Tibial artery (tissue), 4 donors: ENCODE measurements around the gene CSNK1D.

Experiments
- DNase-seq, 2 donors: peaks; one replicate each; pipeline ENCODE4 v3.0.0-alpha.2; 2019
- H3K27ac ChIP-seq, 2 donors: fragments of 200-600 bp; sonication (generic) in 1 of 2; 1 replicate in 1 of 2; 2 replicates in 1 of 2; pipeline ENCODE4 v1.5.1; 2018 to 2019; ENCODE audit warnings: mild to moderate bottlenecking in 1 of 2
- H3K27me3 ChIP-seq, 2 donors: fragments of 200-600 bp; sonication (generic) in 1 of 2; one replicate each; pipeline versions ENCODE4 v1.5.1 to v1.6.0; 2016 to 2019
- H3K36me3 ChIP-seq, 3 donors: fragments of 200-600 bp; sonication (generic) in 2 of 3; one replicate each; pipeline ENCODE4 v1.5.1; 2016 to 2019; ENCODE audit warnings: mild to moderate bottlenecking in 2 of 3
- H3K4me1 ChIP-seq, 4 donors: fragments of 200-600 bp; sonication (generic) in 2 of 4; 1 replicate in 3 of 4; 2 replicates in 1 of 4; pipeline ENCODE4 v1.5.1; 2016 to 2019
- H3K4me3 ChIP-seq, 2 donors: fragments of 200-600 bp; sonication (generic) in 1 of 2; 1 replicate in 1 of 2; 2 replicates in 1 of 2; pipeline ENCODE4 v1.5.1; 2018 to 2019; ENCODE audit warnings: mild to moderate bottlenecking in 2 of 2
- H3K9me3 ChIP-seq, 3 donors: fragments of 200-600 bp; sonication (generic) in 1 of 3; one replicate each; pipeline ENCODE4 v1.5.1; 2016 to 2019
- intact Hi-C: fragments of 100-400 bp; cut with DNase I; formaldehyde crosslinking; loops from one replicate; pipeline ENCODE4 v1.15.0; 2023; ENCODE audit warnings: low total_unique reads
- TF ChIP-seq, protein P1 (sequence below), 2 experiments: fragments of 200-600 bp in 1 of 2; fragments of 450-650 bp in 1 of 2; IDR thresholded peaks; one replicate each; pipeline ENCODE4 v1.5.1; 2017 to 2019; ENCODE audit warnings: antibody characterized with exemption in 2 of 2, mild to moderate bottlenecking in 1 of 2, moderate library complexity in 1 of 2

The CSNK1D gene

GRCh38 chr17:82313195-82314011 is 39.9 kb upstream of the CSNK1D start:
- peaks cover 0 to 10% (median 4%) of the 10 kb centered on the region in 4 donors for H3K4me1 ChIP-seq
- intact Hi-C loops: no loop called here
- peaks cover 0 to 74% of the 10 kb centered on the region in 2 donors for H3K27me3 ChIP-seq
- no peaks in the 10 kb centered on the region for H3K36me3 ChIP-seq
- H3K27ac ChIP-seq: no peak overlapping the region
- H3K4me3 ChIP-seq: no peak overlapping the region
- DNase-seq: no peak
- no peaks in the 10 kb centered on the region for H3K9me3 ChIP-seq
- TF ChIP-seq, protein P1, sequence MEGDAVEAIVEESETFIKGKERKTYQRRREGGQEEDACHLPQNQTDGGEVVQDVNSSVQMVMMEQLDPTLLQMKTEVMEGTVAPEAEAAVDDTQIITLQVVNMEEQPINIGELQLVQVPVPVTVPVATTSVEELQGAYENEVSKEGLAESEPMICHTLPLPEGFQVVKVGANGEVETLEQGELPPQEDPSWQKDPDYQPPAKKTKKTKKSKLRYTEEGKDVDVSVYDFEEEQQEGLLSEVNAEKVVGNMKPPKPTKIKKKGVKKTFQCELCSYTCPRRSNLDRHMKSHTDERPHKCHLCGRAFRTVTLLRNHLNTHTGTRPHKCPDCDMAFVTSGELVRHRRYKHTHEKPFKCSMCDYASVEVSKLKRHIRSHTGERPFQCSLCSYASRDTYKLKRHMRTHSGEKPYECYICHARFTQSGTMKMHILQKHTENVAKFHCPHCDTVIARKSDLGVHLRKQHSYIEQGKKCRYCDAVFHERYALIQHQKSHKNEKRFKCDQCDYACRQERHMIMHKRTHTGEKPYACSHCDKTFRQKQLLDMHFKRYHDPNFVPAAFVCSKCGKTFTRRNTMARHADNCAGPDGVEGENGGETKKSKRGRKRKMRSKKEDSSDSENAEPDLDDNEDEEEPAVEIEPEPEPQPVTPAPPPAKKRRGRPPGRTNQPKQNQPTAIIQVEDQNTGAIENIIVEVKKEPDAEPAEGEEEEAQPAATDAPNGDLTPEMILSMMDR (IDR thresholded peaks at IDR 0.05): no peak

DNA sequence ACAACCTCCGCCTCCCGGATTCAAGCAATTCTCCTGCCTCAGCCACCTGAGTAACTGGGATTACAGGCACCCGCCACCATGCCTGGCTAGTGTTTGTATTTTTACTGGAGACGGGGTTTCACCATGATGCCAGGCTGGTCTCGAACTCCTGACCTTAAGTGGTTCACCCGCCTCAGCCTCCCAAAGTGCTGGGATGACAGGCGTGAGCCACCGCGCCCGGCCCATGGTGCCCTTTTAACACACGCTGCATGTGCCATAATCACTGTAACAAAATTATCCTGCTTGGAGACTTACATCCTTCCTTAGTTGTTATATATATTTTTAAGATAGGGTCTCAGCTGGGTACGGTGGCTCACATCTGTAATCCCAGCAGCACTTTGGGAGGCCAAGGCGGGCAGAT is 38.5 kb upstream of the CSNK1D start:
- TF ChIP-seq, protein P1 (IDR thresholded peaks at IDR 0.05): no peak
- no peak overlapping the region for H3K4me3 ChIP-seq
- intact Hi-C loops: no loop called here
- peaks cover 0 to 10% (median 4%) of the 10 kb centered on the region in 4 donors for H3K4me1 ChIP-seq
- no peak for DNase-seq
- no peaks in the 10 kb centered on the region for H3K9me3 ChIP-seq
- H3K36me3 ChIP-seq: no peaks in the 10 kb centered on the region
- H3K27ac ChIP-seq: no peak overlapping the region
- peaks cover 0 to 75% of the 10 kb centered on the region in 2 donors for H3K27me3 ChIP-seq

DNA sequence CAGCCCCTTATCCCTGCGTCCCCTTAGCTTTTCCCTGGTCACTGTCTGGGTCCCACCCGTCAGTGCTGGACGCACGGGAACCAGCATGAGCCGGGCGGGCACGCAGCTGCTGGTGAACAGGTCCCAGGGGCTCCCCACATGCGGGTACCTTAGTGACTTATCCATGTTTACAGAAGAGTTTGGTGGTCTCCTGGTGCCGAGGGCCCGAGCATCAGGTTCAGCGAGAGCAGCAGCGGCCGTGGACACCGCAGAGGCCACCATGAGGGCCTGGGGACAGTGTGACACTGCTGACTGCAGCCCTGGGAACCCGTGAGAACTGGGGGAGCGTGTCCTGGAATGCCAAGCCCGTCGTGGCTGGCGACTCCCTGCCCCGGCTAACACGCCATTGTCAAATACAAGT is 37.4 kb upstream of the CSNK1D start:
- no peaks in the 10 kb centered on the region for H3K9me3 ChIP-seq
- peaks cover 0 to 64% of the 10 kb centered on the region in 2 donors for H3K27me3 ChIP-seq
- no peak overlapping the region for H3K27ac ChIP-seq
- H3K36me3 ChIP-seq: no peaks in the 10 kb centered on the region
- peaks cover 0 to 7% (median 4%) of the 10 kb centered on the region in 4 donors for H3K4me1 ChIP-seq
- no peak overlapping the region for H3K4me3 ChIP-seq
- no peak for DNase-seq
- intact Hi-C loops: no loop called here
- TF ChIP-seq, protein P1 (IDR thresholded peaks at IDR 0.05): no peak

GRCh38 chr17:82309656-82310570 is 36.4 kb upstream of the CSNK1D start:
- H3K4me3 ChIP-seq: no peak overlapping the region
- no peaks in the 10 kb centered on the region for H3K4me1 ChIP-seq
- no peaks in the 10 kb centered on the region for H3K9me3 ChIP-seq
- DNase-seq: no peak
- intact Hi-C loops: no loop called here
- H3K27ac ChIP-seq: no peak overlapping the region
- no peaks in the 10 kb centered on the region for H3K36me3 ChIP-seq
- H3K27me3 ChIP-seq: peaks cover 0 to 55% of the 10 kb centered on the region in 2 donors
- TF ChIP-seq, protein P1 (IDR thresholded peaks at IDR 0.05): no peak

DNA sequence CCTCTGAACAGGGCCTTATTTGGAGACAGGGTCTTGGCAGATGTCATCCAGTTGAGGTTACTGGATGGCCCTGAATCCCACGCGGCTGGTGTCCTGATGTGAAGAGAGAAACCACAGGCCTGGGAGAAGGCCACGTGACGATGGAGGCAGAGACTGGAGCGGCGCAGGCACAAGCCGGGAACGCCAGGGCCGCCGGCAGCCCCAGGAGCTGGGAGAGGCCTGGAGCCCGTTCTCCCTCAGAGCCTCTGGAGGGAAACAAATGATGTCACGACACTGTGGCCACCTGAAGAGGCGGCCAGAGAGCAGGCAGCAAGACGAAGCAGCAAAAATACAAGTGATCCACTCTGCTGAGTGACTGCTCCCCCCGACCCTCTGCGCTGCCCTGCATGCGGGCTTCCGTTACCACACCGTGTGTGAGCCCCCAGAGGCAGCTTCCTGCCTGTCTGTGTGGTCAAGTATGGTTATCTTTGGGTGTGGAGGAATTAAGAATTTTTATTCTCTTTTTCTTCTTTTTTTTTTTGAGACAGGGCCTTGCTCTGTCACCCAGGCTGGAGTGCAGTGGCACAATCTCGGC is 32.3 kb upstream of the CSNK1D start:
- TF ChIP-seq, protein P1 (IDR thresholded peaks at IDR 0.05): no peak

More for the DNA sequence above, 32.3 kb upstream of the CSNK1D start:
- H3K27me3 ChIP-seq: peaks cover 0 to 60% of the 10 kb centered on the region in 2 donors
- no peak for DNase-seq
- no peaks in the 10 kb centered on the region for H3K36me3 ChIP-seq
- intact Hi-C loops: no loop called here
- no peak overlapping the region for H3K27ac ChIP-seq
- H3K4me1 ChIP-seq: peaks cover 0 to 3% (median under 1%) of the 10 kb centered on the region in 4 donors
- no peaks in the 10 kb centered on the region for H3K9me3 ChIP-seq
- no peak overlapping the region for H3K4me3 ChIP-seq
